Uterus (tissue), 4 donors: Measurements from ENCODE around the gene DSE. TPM values are rescaled to one million over a fixed set of nuclear protein-coding genes. Genes with fewer than 3 reads are reported as not detected.

ENCODE experiments used
- DNase-seq, 2 donors: peaks; one replicate each; pipeline ENCODE4 v3.0.0-alpha.2; 2019 to 2020
- H3K27ac ChIP-seq, 2 donors: fragments of 200-600 bp; sonication (generic); 1 replicate in 1 of 2; 2 replicates in 1 of 2; pipeline ENCODE4 v1.5.1; 2016 to 2018
- H3K27me3 ChIP-seq, 2 donors: fragments of 200-600 bp; sonication (generic); one replicate each; pipeline ENCODE4 v1.5.1; 2018 to 2019; ENCODE audit warnings: control low read depth in 1 of 2
- H3K36me3 ChIP-seq, 2 donors: fragments of 200-600 bp; sonication (generic); one replicate each; pipeline ENCODE4 v1.5.1; 2019; ENCODE audit warnings: control low read depth in 1 of 2
- H3K4me1 ChIP-seq, 2 donors: fragments of 200-600 bp; sonication (generic); one replicate each; pipeline ENCODE4 v1.5.1; 2018 to 2019; ENCODE audit warnings: control low read depth in 1 of 2
- H3K4me3 ChIP-seq, 2 donors: fragments of 200-600 bp; sonication (generic); 1 replicate in 1 of 2; 2 replicates in 1 of 2; pipeline ENCODE4 v1.5.1; 2018 to 2019; ENCODE audit warnings: mild to moderate bottlenecking in 1 of 2
- H3K9me3 ChIP-seq, 2 donors: fragments of 200-600 bp; sonication (generic); one replicate each; pipeline ENCODE4 v1.5.1; 2019; ENCODE audit warnings: control low read depth in 1 of 2
- CTCF ChIP-seq, 4 experiments: fragments of 200-600 bp in 2 of 4; fragments of 450-650 bp in 2 of 4; sonication (generic) in 2 of 4; IDR thresholded peaks; one replicate each; pipeline ENCODE4 v1.5.1; 2016 to 2019; ENCODE audit warnings: antibody characterized with exemption in 4 of 4, mild to moderate bottlenecking in 2 of 4, moderate library complexity in 1 of 4
- POLR2A ChIP-seq, 2 donors: fragments of 450-650 bp; IDR thresholded peaks; one replicate each; pipeline ENCODE4 v1.6.1; 2016; ENCODE audit warnings: antibody characterized with exemption in 2 of 2, mild to moderate bottlenecking in 1 of 2, moderate library complexity in 1 of 2
- intact Hi-C: fragments of 100-400 bp; cut with DNase I; formaldehyde crosslinking; loops from one replicate; pipeline ENCODE4 v1.15.1; 2023; ENCODE audit warnings: low total_unique reads
- total RNA-seq, 4 donors: library from RNA; depleted of rRNA in 3 of 4; stranded (reverse); fragments of >200 nt in 3 of 4; gene quantifications; one replicate each; pipeline versions ENCODE4 v1.1.0 to v1.2.4, GENCODE V29; 2014 to 2023
- donor health status: DM: yes; HTN: yes; CAD: no.

The DSE gene
- total RNA-seq, 4 donors from 2014 or later: 21.3 to 84.0 (median 42.3) TPM

DNA sequence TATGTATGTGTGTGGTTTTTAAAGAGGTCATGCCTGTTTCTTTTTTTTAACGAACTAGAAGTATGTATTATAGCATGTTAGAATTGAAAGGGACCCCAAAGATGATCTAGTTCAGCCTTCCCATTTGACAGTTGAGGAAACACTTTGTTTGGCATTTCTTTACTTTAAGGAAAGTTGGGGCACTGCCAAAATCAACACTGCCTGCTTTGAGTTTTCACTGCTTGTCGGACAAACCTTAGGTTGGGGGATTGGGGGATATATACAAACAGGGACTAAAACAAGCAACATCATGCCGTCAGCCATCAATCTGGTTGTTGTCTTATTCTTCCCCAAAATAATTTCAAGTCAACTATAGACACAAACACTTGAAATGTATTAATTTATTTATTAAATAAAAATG, 76.3 kb downstream of the DSE start:
- TF ChIP-seq POLR2A (IDR thresholded peaks at IDR 0.05) (no peak), CTCF (IDR thresholded peaks at IDR 0.05) (no peak)
- DNase-seq: no peak
- intact Hi-C loops: no loop called here
- H3K36me3 ChIP-seq: no peaks in the 10 kb centered on the region
- H3K4me3 ChIP-seq: no peak overlapping the region
- H3K27me3 ChIP-seq: no peaks in the 10 kb centered on the region
- no peaks in the 10 kb centered on the region for H3K9me3 ChIP-seq
- no peak overlapping the region for H3K27ac ChIP-seq
- H3K4me1 ChIP-seq: no peaks in the 10 kb centered on the region

DNA sequence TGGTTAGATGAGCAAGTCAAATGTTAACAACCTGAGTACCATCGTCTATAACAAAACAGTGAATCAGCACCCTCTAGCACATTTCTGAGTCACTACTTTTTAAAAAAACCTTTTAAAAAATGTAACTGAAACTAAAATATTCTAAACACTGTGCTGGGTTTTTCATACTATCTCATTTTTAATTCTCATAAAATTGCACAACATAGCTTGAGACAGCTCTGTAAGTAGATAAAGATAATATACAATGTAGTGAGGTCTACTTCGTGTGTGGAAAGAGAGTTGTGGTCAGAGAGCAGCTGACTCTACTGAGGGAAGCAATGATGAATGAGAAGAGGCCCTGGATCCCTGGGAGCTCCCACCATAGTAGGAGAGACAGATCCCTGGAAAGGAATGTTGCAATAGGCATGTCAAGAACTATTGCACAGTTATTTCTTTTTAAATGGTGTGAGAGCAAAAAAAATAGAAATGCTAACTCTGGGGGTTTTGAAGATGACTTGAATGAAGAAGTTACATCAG, 76.8 kb downstream of the DSE start:
- Histone ChIP-seq H3K4me1 (no peaks in the 10 kb centered on the region), H3K9me3 (no peaks in the 10 kb centered on the region), H3K36me3 (no peaks in the 10 kb centered on the region), H3K27ac (no peak overlapping the region), H3K4me3 (no peak overlapping the region), H3K27me3 (no peaks in the 10 kb centered on the region)
- DNase-seq: no peak
- intact Hi-C loops: no loop called here
- no peak for TF ChIP-seq CTCF (IDR thresholded peaks at IDR 0.05)
- no peak for TF ChIP-seq POLR2A (IDR thresholded peaks at IDR 0.05)

GRCh38 chr6:116449565-116449964, 78.8 kb downstream of the DSE start:
- H3K9me3 ChIP-seq: no peaks in the 10 kb centered on the region
- TF ChIP-seq POLR2A (IDR thresholded peaks at IDR 0.05) (no peak), CTCF (IDR thresholded peaks at IDR 0.05) (no peak)
- H3K27ac ChIP-seq: no peak overlapping the region
- H3K27me3 ChIP-seq: no peaks in the 10 kb centered on the region
- no peak for DNase-seq
- intact Hi-C loops: no loop called here
- no peaks in the 10 kb centered on the region for H3K4me1 ChIP-seq
- no peaks in the 10 kb centered on the region for H3K36me3 ChIP-seq
- no peak overlapping the region for H3K4me3 ChIP-seq

- Histone ChIP-seq H3K4me3 (no peak overlapping the region), H3K4me1 (no peaks in the 10 kb centered on the region), H3K27ac (no peak overlapping the region), H3K27me3 (no peaks in the 10 kb centered on the region), H3K9me3 (no peaks in the 10 kb centered on the region), H3K36me3 (no peaks in the 10 kb centered on the region)
- no peak for TF ChIP-seq POLR2A (IDR thresholded peaks at IDR 0.05)
- no peak for TF ChIP-seq CTCF (IDR thresholded peaks at IDR 0.05)
- intact Hi-C loops: no loop called here
- DNase-seq: no peak
Observed at GRCh38 chr6:116450185-116450710, 79.5 kb downstream of the DSE start.

- Histone ChIP-seq H3K27ac (no peak overlapping the region), H3K27me3 (no peaks in the 10 kb centered on the region), H3K4me3 (no peak overlapping the region), H3K9me3 (no peaks in the 10 kb centered on the region), H3K4me1 (no peaks in the 10 kb centered on the region), H3K36me3 (no peaks in the 10 kb centered on the region)
- intact Hi-C loops: no loop called here
- TF ChIP-seq POLR2A (IDR thresholded peaks at IDR 0.05) (no peak), CTCF (IDR thresholded peaks at IDR 0.05) (no peak)
- DNase-seq: no peak
Observed at GRCh38 chr6:116450769-116451740, 80.3 kb downstream of the DSE start.
